ENCODE data around the gene C10orf95. TPM values are rescaled to one million over a fixed set of nuclear protein-coding genes. Genes with fewer than 3 reads are reported as not detected.

The C10orf95 gene
- total and polyA plus RNA-seq, 9 donors = 0.14 to 0.41 (median 0.27) TPM; not detected in 2

GRCh38 chr10:102418622-102419268, 32.6 kb downstream of the C10orf95 start, which contains the start of gene PSD:
TSS of gene PSD (minus strand) at chr10:102418785. CDS start at chr10:102417038, 1,747 bp downstream.
- Histone ChIP-seq H3K4me3 (ENCODE audit: low read length) (peak within 1 kb of the TSS; percentile 93), H3K27ac (ENCODE audit: low read length) (no peak within 1 kb of the TSS), H3K27me3 (ENCODE audit: control insufficient read depth, insufficient read depth, low read length) (peaks cover 25% of the 10 kb centered on the region), H3K9me3 (replicated peaks; ENCODE audit: control insufficient read depth, low read depth, low read length) (no peaks in the 10 kb centered on the region), H3K36me3 (ENCODE audit: control insufficient read depth, insufficient read depth, low read length) (peaks cover 7% of the 10 kb centered on the region), H3K4me1 (ENCODE audit: control insufficient read depth, insufficient read depth, low read length) (peaks cover 33% of the 10 kb centered on the region)
- 0% methylated on average over 23 of the region's 45 CpGs for WGBS (ENCODE audit: insufficient coverage)
- no peak for DNase-seq

GRCh38 chr10:102416695-102417094, 34.6 kb downstream of the C10orf95 start:
- no peak for DNase-seq
- no peaks in the 10 kb centered on the region for H3K36me3 ChIP-seq (ENCODE audit: control insufficient read depth, insufficient read depth, low read length)
- H3K9me3 ChIP-seq (replicated peaks; ENCODE audit: control insufficient read depth, low read depth, low read length) = no peaks in the 10 kb centered on the region
- H3K27me3 ChIP-seq (ENCODE audit: control insufficient read depth, insufficient read depth, low read length) = peaks cover 44% of the 10 kb centered on the region
- no peak overlapping the region for H3K4me3 ChIP-seq (ENCODE audit: low read length)
- WGBS (ENCODE audit: insufficient coverage) = 88% methylated on average over 18 of the region's 20 CpGs
- H3K27ac ChIP-seq (ENCODE audit: low read length) = no peak overlapping the region
- H3K4me1 ChIP-seq (ENCODE audit: control insufficient read depth, insufficient read depth, low read length) = peaks cover 18% of the 10 kb centered on the region

- Histone ChIP-seq H3K36me3 (ENCODE audit: control insufficient read depth, insufficient read depth, low read length) (no peaks in the 10 kb centered on the region), H3K4me1 (ENCODE audit: control insufficient read depth, insufficient read depth, low read length) (peaks cover 16% of the 10 kb centered on the region), H3K27ac (ENCODE audit: low read length) (no peak overlapping the region), H3K27me3 (ENCODE audit: control insufficient read depth, insufficient read depth, low read length) (peaks cover 48% of the 10 kb centered on the region), H3K9me3 (replicated peaks; ENCODE audit: control insufficient read depth, low read depth, low read length) (no peaks in the 10 kb centered on the region), H3K4me3 (ENCODE audit: low read length) (no peak overlapping the region)
- WGBS (ENCODE audit: insufficient coverage) = 63% methylated on average over 2 of the region's 9 CpGs
- DNase-seq = no peak
Observed at GRCh38 chr10:102416283-102416682, 35.1 kb downstream of the C10orf95 start.

GRCh38 chr10:102414749-102415148, 36.6 kb downstream of the C10orf95 start:
- WGBS (ENCODE audit: insufficient coverage) = 36% methylated on average over 9 of the region's 20 CpGs
- Histone ChIP-seq H3K4me1 (ENCODE audit: control insufficient read depth, insufficient read depth, low read length) (peaks cover 23% of the 10 kb centered on the region), H3K4me3 (ENCODE audit: low read length) (no peak overlapping the region), H3K9me3 (replicated peaks; ENCODE audit: control insufficient read depth, low read depth, low read length) (no peaks in the 10 kb centered on the region), H3K27me3 (ENCODE audit: control insufficient read depth, insufficient read depth, low read length) (peaks cover 63% of the 10 kb centered on the region), H3K27ac (ENCODE audit: low read length) (no peak overlapping the region), H3K36me3 (ENCODE audit: control insufficient read depth, insufficient read depth, low read length) (no peaks in the 10 kb centered on the region)
- no peak for DNase-seq

GRCh38 chr10:102413806-102414561, 37.4 kb downstream of the C10orf95 start:
- H3K9me3 ChIP-seq (replicated peaks; ENCODE audit: control insufficient read depth, low read depth, low read length) = no peaks in the 10 kb centered on the region
- 71% methylated on average over 14 of the region's 16 CpGs for WGBS (ENCODE audit: insufficient coverage)
- H3K36me3 ChIP-seq (ENCODE audit: control insufficient read depth, insufficient read depth, low read length) = no peaks in the 10 kb centered on the region
- H3K27ac ChIP-seq (ENCODE audit: low read length) = no peak overlapping the region
- no peak overlapping the region for H3K4me3 ChIP-seq (ENCODE audit: low read length)
- peaks cover 22% of the 10 kb centered on the region for H3K4me1 ChIP-seq (ENCODE audit: control insufficient read depth, insufficient read depth, low read length)
- no peak for DNase-seq
- peaks cover 64% of the 10 kb centered on the region for H3K27me3 ChIP-seq (ENCODE audit: control insufficient read depth, insufficient read depth, low read length)

- Histone ChIP-seq H3K27ac (ENCODE audit: low read length) (no peak overlapping the region), H3K4me3 (ENCODE audit: low read length) (no peak overlapping the region), H3K9me3 (replicated peaks; ENCODE audit: control insufficient read depth, low read depth, low read length) (no peaks in the 10 kb centered on the region), H3K4me1 (ENCODE audit: control insufficient read depth, insufficient read depth, low read length) (peaks cover 26% of the 10 kb centered on the region), H3K27me3 (ENCODE audit: control insufficient read depth, insufficient read depth, low read length) (peaks cover 64% of the 10 kb centered on the region), H3K36me3 (ENCODE audit: control insufficient read depth, insufficient read depth, low read length) (no peaks in the 10 kb centered on the region)
- WGBS (ENCODE audit: insufficient coverage) = 2% methylated on average over 3 of the region's 5 CpGs
- no peak for DNase-seq
Observed at GRCh38 chr10:102413053-102413705, 38.2 kb downstream of the C10orf95 start.

GRCh38 chr10:102412293-102412692, 39.0 kb downstream of the C10orf95 start:
- H3K27me3 ChIP-seq (ENCODE audit: control insufficient read depth, insufficient read depth, low read length) = peaks cover 69% of the 10 kb centered on the region
- H3K9me3 ChIP-seq (replicated peaks; ENCODE audit: control insufficient read depth, low read depth, low read length) = no peaks in the 10 kb centered on the region
- 81% methylated on average over 8 of the region's 10 CpGs for WGBS (ENCODE audit: insufficient coverage)
- no peak overlapping the region for H3K4me3 ChIP-seq (ENCODE audit: low read length)
- no peaks in the 10 kb centered on the region for H3K36me3 ChIP-seq (ENCODE audit: control insufficient read depth, insufficient read depth, low read length)
- DNase-seq = no peak
- H3K4me1 ChIP-seq (ENCODE audit: control insufficient read depth, insufficient read depth, low read length) = peaks cover 28% of the 10 kb centered on the region
- no peak overlapping the region for H3K27ac ChIP-seq (ENCODE audit: low read length)

- no peaks in the 10 kb centered on the region for H3K9me3 ChIP-seq (replicated peaks; ENCODE audit: control insufficient read depth, low read depth, low read length)
- H3K36me3 ChIP-seq (ENCODE audit: control insufficient read depth, insufficient read depth, low read length) = no peaks in the 10 kb centered on the region
- peaks cover 28% of the 10 kb centered on the region for H3K4me1 ChIP-seq (ENCODE audit: control insufficient read depth, insufficient read depth, low read length)
- WGBS (ENCODE audit: insufficient coverage) = 72% methylated on average over 12 of the region's 14 CpGs
- no peak overlapping the region for H3K4me3 ChIP-seq (ENCODE audit: low read length)
- DNase-seq = no peak
- H3K27me3 ChIP-seq (ENCODE audit: control insufficient read depth, insufficient read depth, low read length) = peaks cover 69% of the 10 kb centered on the region
- H3K27ac ChIP-seq (ENCODE audit: low read length) = no peak overlapping the region
Observed at GRCh38 chr10:102411341-102412255, 39.7 kb downstream of the C10orf95 start.

- peaks cover 69% of the 10 kb centered on the region for H3K27me3 ChIP-seq (ENCODE audit: control insufficient read depth, insufficient read depth, low read length)
- H3K36me3 ChIP-seq (ENCODE audit: control insufficient read depth, insufficient read depth, low read length) = no peaks in the 10 kb centered on the region
- H3K4me3 ChIP-seq (ENCODE audit: low read length) = peak overlapping the region; percentile 42
- WGBS (ENCODE audit: insufficient coverage) = under 1% methylated on average over 37 of the region's 48 CpGs
- peak; percentile 82 for DNase-seq
- H3K4me1 ChIP-seq (ENCODE audit: control insufficient read depth, insufficient read depth, low read length) = peaks cover 28% of the 10 kb centered on the region
- H3K27ac ChIP-seq (ENCODE audit: low read length) = peak overlapping the region; percentile 86
- H3K9me3 ChIP-seq (replicated peaks; ENCODE audit: control insufficient read depth, low read depth, low read length) = no peaks in the 10 kb centered on the region
Observed at GRCh38 chr10:102410429-102411073, 40.8 kb downstream of the C10orf95 start.

All from muscle of leg (tissue), 11 donors.